22Rv1 (cell line): ENCODE measurements around the gene LRRK1.

Source experiments
- CTCF ChIP-seq: fragments of 450-650 bp; IDR thresholded peaks from 2 replicates; pipeline ENCODE4 v1.5.1; 2017; ENCODE audit warnings: mild to moderate bottlenecking
- ZFX ChIP-seq: fragments of 450-650 bp; IDR thresholded peaks from 2 replicates; pipeline ENCODE4 v1.6.1; 2017; ENCODE audit warnings: antibody characterized with exemption, borderline replicate concordance

- no peak for TF ChIP-seq CTCF
- TF ChIP-seq ZFX, result no peak
Observed at GRCh38 chr15:100944244-100944895, 25.2 kb downstream of the LRRK1 start.
